A673 (cell line): ENCODE measurements around the gene CBLC.

Experiments
- CTCF ChIP-seq: fragments of 300-800, 200-600 bp; sonication (generic); conservative IDR thresholded peaks from 2 replicates; pipeline ENCODE4 v1.5.1; 2017; ENCODE audit warnings: low read depth, mild to moderate bottlenecking, antibody characterized with exemption, low read length, moderate library complexity, mixed read lengths
- EZH2 ChIP-seq: fragments of 200-600 bp; sonication (generic); IDR thresholded peaks from 2 replicates; pipeline ENCODE4 v1.6.1; 2017; ENCODE audit warnings: borderline replicate concordance, low read depth, mild to moderate bottlenecking, mixed read lengths, antibody characterized with exemption, low read length; ENCODE audit not compliant: poor library complexity, severe bottlenecking

- TF ChIP-seq CTCF (no peak), EZH2 (no peak)
Observed at GRCh38 chr19:44738603-44739558, 38.8 kb upstream of the CBLC start.
